Natural killer cell (primary cell): ENCODE measurements around the gene PARD3B. TPM values are rescaled to one million over a fixed set of nuclear protein-coding genes. Genes with fewer than 3 reads are reported as not detected.

Source experiments
- ATAC-seq, 3 donors: fragments of 150-1000 bp in 2 of 3; fragments of 200-7000 bp in 1 of 3; cut with Tn5 transposase; 1 replicate in 1 of 3; 2 replicates in 2 of 3; pipeline ENCODE4 v1.10.0; 2021; ENCODE audit warnings: mild to moderate bottlenecking in 2 of 3, moderate library complexity in 2 of 3
- DNase-seq, 2 donors: peaks; one replicate each; pipeline versions ENCODE4 v3.0.0 to v3.0.0-alpha.2; 2013 to 2021; ENCODE audit warnings: mixed read lengths in 1 of 2
- H3K27ac ChIP-seq: one replicate; pipeline ENCODE4 v1.5.1; 2013; ENCODE audit warnings: mild to moderate bottlenecking, low read length
- H3K27me3 ChIP-seq: one replicate; pipeline ENCODE4 v1.6.1; 2013; ENCODE audit warnings: low read length; ENCODE audit not compliant: control insufficient read depth, insufficient read depth
- H3K36me3 ChIP-seq: one replicate; pipeline ENCODE4 v1.6.1; 2013; ENCODE audit warnings: low read length; ENCODE audit not compliant: control insufficient read depth, insufficient read depth
- H3K4me1 ChIP-seq: one replicate; pipeline ENCODE4 v1.6.1; 2013; ENCODE audit warnings: low read length; ENCODE audit not compliant: control insufficient read depth, insufficient read depth
- H3K4me3 ChIP-seq: one replicate; pipeline ENCODE4 v1.5.1; 2013; ENCODE audit warnings: low read length
- H3K9me3 ChIP-seq: one replicate; pipeline ENCODE4 v1.6.1; 2013; ENCODE audit warnings: low read length; ENCODE audit not compliant: control insufficient read depth, insufficient read depth
- H3K27ac Mint-ChIP-seq, 2 donors: one replicate each; pipeline ENCODE4 v1.8.0; 2022; ENCODE audit warnings: mild to moderate bottlenecking in 2 of 2, mixed read lengths in 2 of 2, moderate library complexity in 1 of 2
- H3K27me3 Mint-ChIP-seq, 2 donors: one replicate each; pipeline ENCODE4 v1.8.0; 2022; ENCODE audit warnings: low read depth in 2 of 2, mixed read lengths in 2 of 2
- H3K36me3 Mint-ChIP-seq: one replicate; pipeline ENCODE4 v1.8.0; 2022; ENCODE audit warnings: mixed read lengths
- H3K4me1 Mint-ChIP-seq, 2 donors: one replicate each; pipeline ENCODE4 v1.8.0; 2022; ENCODE audit warnings: mixed read lengths in 2 of 2
- H3K4me3 Mint-ChIP-seq: one replicate; pipeline ENCODE4 v1.8.0; 2022; ENCODE audit warnings: mild to moderate bottlenecking, moderate library complexity, mixed read lengths
- H3K9me3 Mint-ChIP-seq, 2 donors: one replicate each; pipeline ENCODE4 v1.8.0; 2022; ENCODE audit warnings: mixed read lengths in 2 of 2
- WGBS: methylation state at CpG from one replicate; pipeline ENCODE4 v1.1.7; 2013; ENCODE audit warnings: missing lambda C conversion rate; ENCODE audit not compliant: insufficient coverage; 5-methylcytosine and 5-hydroxymethylcytosine counted together
- intact Hi-C: fragments of 100-400 bp; cut with micrococcal nuclease; formaldehyde crosslinking; loops from one replicate; pipeline ENCODE4 v1.14.2; 2022
- total RNA-seq, 4 donors: library from RNA; stranded (reverse); fragments of 120-200 nt in 1 of 4; gene quantifications; one replicate each; pipeline versions ENCODE4 v1.2.3 to v1.2.4, GENCODE V29; 2013 to 2022
- TF ChIP-seq, protein P1 (sequence below): fragments of 200-600 bp; IDR thresholded peaks from one replicate; pipeline ENCODE4 v1.8.0; 2022; ENCODE audit warnings: antibody characterized with exemption

Gene PARD3B
- total RNA-seq, 3 donors from 2014 or later (not counting 1 experiment from before 2014, with no cell fraction given) = 0.13 to 0.45 TPM; not detected in 1

DNA sequence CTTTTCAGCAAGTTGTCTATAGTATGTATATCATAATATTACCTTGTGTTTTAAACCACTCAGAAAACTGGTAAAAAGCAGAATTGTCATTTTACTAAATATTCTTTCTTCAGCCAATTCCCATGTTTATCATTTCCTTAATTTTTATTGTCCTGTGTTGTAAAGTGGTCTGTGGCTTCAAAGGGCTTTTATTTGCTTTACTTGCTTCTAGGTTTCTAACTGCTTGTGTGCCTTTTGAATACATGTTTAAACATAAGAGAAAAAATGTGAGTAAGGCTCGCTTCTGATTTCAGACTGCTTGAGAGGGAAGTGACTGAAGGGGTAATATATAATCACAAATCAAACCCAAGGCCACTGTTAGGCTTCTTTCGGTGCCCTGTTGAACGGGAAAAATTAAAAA, 729.5 kb downstream of the PARD3B start:
- no peak for DNase-seq
- Histone ChIP-seq H3K4me1 (no peaks in the 10 kb centered on the region), H3K9me3 (no peaks in the 10 kb centered on the region), H3K27me3 (no peaks in the 10 kb centered on the region), H3K27ac (no peak overlapping the region), H3K36me3 (no peaks in the 10 kb centered on the region), H3K4me3 (no peak overlapping the region)
- no peak overlapping the region for H3K4me3 Mint-ChIP-seq
- TF ChIP-seq, protein P1, sequence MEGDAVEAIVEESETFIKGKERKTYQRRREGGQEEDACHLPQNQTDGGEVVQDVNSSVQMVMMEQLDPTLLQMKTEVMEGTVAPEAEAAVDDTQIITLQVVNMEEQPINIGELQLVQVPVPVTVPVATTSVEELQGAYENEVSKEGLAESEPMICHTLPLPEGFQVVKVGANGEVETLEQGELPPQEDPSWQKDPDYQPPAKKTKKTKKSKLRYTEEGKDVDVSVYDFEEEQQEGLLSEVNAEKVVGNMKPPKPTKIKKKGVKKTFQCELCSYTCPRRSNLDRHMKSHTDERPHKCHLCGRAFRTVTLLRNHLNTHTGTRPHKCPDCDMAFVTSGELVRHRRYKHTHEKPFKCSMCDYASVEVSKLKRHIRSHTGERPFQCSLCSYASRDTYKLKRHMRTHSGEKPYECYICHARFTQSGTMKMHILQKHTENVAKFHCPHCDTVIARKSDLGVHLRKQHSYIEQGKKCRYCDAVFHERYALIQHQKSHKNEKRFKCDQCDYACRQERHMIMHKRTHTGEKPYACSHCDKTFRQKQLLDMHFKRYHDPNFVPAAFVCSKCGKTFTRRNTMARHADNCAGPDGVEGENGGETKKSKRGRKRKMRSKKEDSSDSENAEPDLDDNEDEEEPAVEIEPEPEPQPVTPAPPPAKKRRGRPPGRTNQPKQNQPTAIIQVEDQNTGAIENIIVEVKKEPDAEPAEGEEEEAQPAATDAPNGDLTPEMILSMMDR = no peak
- H3K27ac Mint-ChIP-seq = no peak overlapping the region
- intact Hi-C loops = no loop called here
- no peaks in the 10 kb centered on the region for H3K4me1 Mint-ChIP-seq
- 59% methylated on average over 2 of the region's 3 CpGs for WGBS
- H3K9me3 Mint-ChIP-seq = peaks cover 5 to 8% of the 10 kb centered on the region in 2 donors
- H3K36me3 Mint-ChIP-seq = no peaks in the 10 kb centered on the region
- ATAC-seq = no peak
- peaks cover 0 to 3% of the 10 kb centered on the region in 2 donors for H3K27me3 Mint-ChIP-seq

- H3K9me3 Mint-ChIP-seq = peaks cover 5 to 8% of the 10 kb centered on the region in 2 donors
- intact Hi-C loops = no loop called here
- Histone ChIP-seq H3K4me1 (no peaks in the 10 kb centered on the region), H3K4me3 (no peak overlapping the region), H3K36me3 (no peaks in the 10 kb centered on the region), H3K9me3 (no peaks in the 10 kb centered on the region), H3K27me3 (no peaks in the 10 kb centered on the region), H3K27ac (no peak overlapping the region)
- ATAC-seq (no peak), DNase-seq (no peak)
- 97% methylated on average over 11 of the region's 11 CpGs for WGBS
- H3K4me1 Mint-ChIP-seq = no peaks in the 10 kb centered on the region
- H3K4me3 Mint-ChIP-seq = no peak overlapping the region
- peaks cover 0 to 3% of the 10 kb centered on the region in 2 donors for H3K27me3 Mint-ChIP-seq
- TF ChIP-seq, protein P1 = no peak
- H3K36me3 Mint-ChIP-seq = no peaks in the 10 kb centered on the region
- H3K27ac Mint-ChIP-seq = no peak overlapping the region
These were observed 731.0 kb downstream of the PARD3B start for GRCh38 chr2:205276116-205276777.

- H3K9me3 Mint-ChIP-seq = peaks cover 5 to 11% of the 10 kb centered on the region in 2 donors
- Histone ChIP-seq H3K4me1 (no peaks in the 10 kb centered on the region), H3K36me3 (no peaks in the 10 kb centered on the region), H3K27ac (no peak overlapping the region), H3K9me3 (no peaks in the 10 kb centered on the region), H3K27me3 (no peaks in the 10 kb centered on the region), H3K4me3 (no peak overlapping the region)
- intact Hi-C loops = no loop called here
- no peak overlapping the region for H3K4me3 Mint-ChIP-seq
- H3K27ac Mint-ChIP-seq = no peak overlapping the region
- H3K27me3 Mint-ChIP-seq = peaks cover 0 to 6% of the 10 kb centered on the region in 2 donors
- no peaks in the 10 kb centered on the region for H3K36me3 Mint-ChIP-seq
- DNase-seq (no peak), ATAC-seq (no peak)
- no peaks in the 10 kb centered on the region for H3K4me1 Mint-ChIP-seq
- 86% methylated on average over 5 of the region's 5 CpGs for WGBS
- TF ChIP-seq, protein P1 = no peak
These were observed 735.4 kb downstream of the PARD3B start for GRCh38 chr2:205280596-205281236.
